Mucosa of rectum (tissue), 2 donors: Measurements from ENCODE around the gene POP5.
A peak's percentile ranks its signal among the peaks of the same experiment; 100 is the strongest.

Source experiments
- H3K27ac ChIP-seq, 2 donors: one replicate each; pipeline ENCODE4 v1.7.0; 2013; ENCODE audit warnings: inconsistent platforms in 2 of 2, low read depth in 2 of 2, low read length in 2 of 2
- H3K27me3 ChIP-seq, 2 donors: one replicate each; pipeline ENCODE4 v1.7.0; 2013; ENCODE audit warnings: low read length in 2 of 2; ENCODE audit not compliant: control insufficient read depth in 2 of 2, insufficient read depth in 2 of 2
- H3K36me3 ChIP-seq, 2 donors: one replicate each; pipeline ENCODE4 v1.7.0; 2013; ENCODE audit warnings: low read length in 2 of 2; ENCODE audit not compliant: control insufficient read depth in 2 of 2, insufficient read depth in 2 of 2
- H3K4me1 ChIP-seq, 2 donors: one replicate each; pipeline ENCODE4 v1.7.0; 2013; ENCODE audit warnings: low read length in 2 of 2, mild to moderate bottlenecking in 1 of 2; ENCODE audit not compliant: control insufficient read depth in 2 of 2, insufficient read depth in 2 of 2
- H3K4me3 ChIP-seq, 2 donors: one replicate each; pipeline ENCODE4 v1.7.0; 2013; ENCODE audit warnings: low read length in 2 of 2
- H3K9ac ChIP-seq, 2 donors: one replicate each; pipeline ENCODE4 v1.7.0; 2013; ENCODE audit warnings: low read length in 2 of 2, low read depth in 1 of 2, mild to moderate bottlenecking in 1 of 2
- H3K9me3 ChIP-seq, 2 donors: one replicate each; pipeline ENCODE4 v1.7.0; 2013; ENCODE audit warnings: low read length in 2 of 2; ENCODE audit not compliant: control insufficient read depth in 2 of 2
- donor health status: healthy.
- donor health status: Normal muscosa, but diverticular disease.

Gene POP5

GRCh38 chr12:120573560-120573959, 7.6 kb downstream of the POP5 start:
- Histone ChIP-seq H3K4me3 (no peak overlapping the region), H3K27ac (no peak overlapping the region), H3K36me3 (peaks cover 78 to 89% of the 10 kb centered on the region in 2 donors), H3K4me1 (no peaks in the 10 kb centered on the region), H3K27me3 (no peaks in the 10 kb centered on the region), H3K9ac (no peak overlapping the region), H3K9me3 (no peaks in the 10 kb centered on the region)

GRCh38 chr12:120571299-120571698, 9.9 kb downstream of the POP5 start:
- H3K4me1 ChIP-seq = no peaks in the 10 kb centered on the region
- H3K27me3 ChIP-seq = no peaks in the 10 kb centered on the region
- peaks cover 71 to 86% of the 10 kb centered on the region in 2 donors for H3K36me3 ChIP-seq
- H3K9me3 ChIP-seq = no peaks in the 10 kb centered on the region
- no peak overlapping the region for H3K27ac ChIP-seq
- no peak overlapping the region for H3K9ac ChIP-seq
- no peak overlapping the region for H3K4me3 ChIP-seq

GRCh38 chr12:120563495-120563894, 17.7 kb downstream of the POP5 start:
- H3K27ac ChIP-seq = no peak overlapping the region
- H3K9me3 ChIP-seq = no peaks in the 10 kb centered on the region
- H3K36me3 ChIP-seq = peaks cover 71 to 86% of the 10 kb centered on the region in 2 donors
- H3K4me3 ChIP-seq = no peak overlapping the region
- no peaks in the 10 kb centered on the region for H3K4me1 ChIP-seq
- no peak overlapping the region for H3K9ac ChIP-seq
- H3K27me3 ChIP-seq = no peaks in the 10 kb centered on the region

GRCh38 chr12:120562906-120563305, 18.3 kb downstream of the POP5 start:
- Histone ChIP-seq H3K27me3 (no peaks in the 10 kb centered on the region), H3K36me3 (peaks cover 71 to 83% of the 10 kb centered on the region in 2 donors), H3K27ac (no peak overlapping the region), H3K4me1 (no peaks in the 10 kb centered on the region), H3K9me3 (no peaks in the 10 kb centered on the region), H3K9ac (no peak overlapping the region), H3K4me3 (no peak overlapping the region)

- Histone ChIP-seq H3K27me3 (no peaks in the 10 kb centered on the region), H3K27ac (no peak overlapping the region), H3K36me3 (peaks cover 48 to 68% of the 10 kb centered on the region in 2 donors), H3K9ac (no peak overlapping the region), H3K4me1 (peaks cover 0 to 2% of the 10 kb centered on the region in 2 donors), H3K4me3 (no peak overlapping the region), H3K9me3 (no peaks in the 10 kb centered on the region)
These were observed 23.6 kb downstream of the POP5 start for GRCh38 chr12:120557589-120557988.

- no peak overlapping the region for H3K4me3 ChIP-seq
- H3K9ac ChIP-seq = no peak overlapping the region
- peaks cover 24 to 52% of the 10 kb centered on the region in 2 donors for H3K36me3 ChIP-seq
- H3K27me3 ChIP-seq = no peaks in the 10 kb centered on the region
- H3K9me3 ChIP-seq = no peaks in the 10 kb centered on the region
- no peak overlapping the region for H3K27ac ChIP-seq
- peaks cover 8 to 14% of the 10 kb centered on the region in 2 donors for H3K4me1 ChIP-seq
These were observed 26.5 kb downstream of the POP5 start for GRCh38 chr12:120554678-120555077.

GRCh38 chr12:120546050-120546386, 35.2 kb downstream of the POP5 start:
- Histone ChIP-seq H3K4me3 (no peak overlapping the region), H3K4me1 (peaks cover 17% of the 10 kb centered on the region in 2 donors), H3K27me3 (no peaks in the 10 kb centered on the region), H3K36me3 (peaks cover 33 to 47% of the 10 kb centered on the region in 2 donors), H3K27ac (peak overlapping the region in 1 of 2 donors; percentile 9), H3K9me3 (no peaks in the 10 kb centered on the region), H3K9ac (no peak overlapping the region)

- Histone ChIP-seq H3K27ac (no peak overlapping the region), H3K27me3 (no peaks in the 10 kb centered on the region), H3K4me3 (no peak overlapping the region), H3K36me3 (peaks cover 35 to 49% of the 10 kb centered on the region in 2 donors), H3K9ac (no peak overlapping the region), H3K9me3 (no peaks in the 10 kb centered on the region), H3K4me1 (peaks cover 14 to 15% of the 10 kb centered on the region in 2 donors)
These were observed 36.5 kb downstream of the POP5 start for GRCh38 chr12:120544691-120545090.

- Histone ChIP-seq H3K9me3 (no peaks in the 10 kb centered on the region), H3K27ac (no peak overlapping the region), H3K4me1 (peaks cover 27 to 35% of the 10 kb centered on the region in 2 donors), H3K36me3 (peaks cover 17 to 32% of the 10 kb centered on the region in 2 donors), H3K27me3 (no peaks in the 10 kb centered on the region), H3K4me3 (no peak overlapping the region), H3K9ac (no peak overlapping the region)
These were observed 39.0 kb downstream of the POP5 start for GRCh38 chr12:120542166-120542565.

GRCh38 chr12:120540445-120540844, 40.8 kb downstream of the POP5 start:
- Histone ChIP-seq H3K27me3 (no peaks in the 10 kb centered on the region), H3K27ac (no peak overlapping the region), H3K4me3 (no peak overlapping the region), H3K9ac (no peak overlapping the region), H3K9me3 (no peaks in the 10 kb centered on the region), H3K36me3 (peaks cover 7 to 19% of the 10 kb centered on the region in 2 donors), H3K4me1 (peaks cover 36 to 45% of the 10 kb centered on the region in 2 donors)

- Histone ChIP-seq H3K4me1 (peaks cover 36 to 50% of the 10 kb centered on the region in 2 donors), H3K27ac (peak overlapping the region; percentile 71 to 80), H3K27me3 (no peaks in the 10 kb centered on the region), H3K36me3 (peaks cover 7 to 19% of the 10 kb centered on the region in 2 donors), H3K9ac (peak overlapping the region; percentile 13 to 38), H3K4me3 (peak overlapping the region in 1 of 2 donors; percentile 49), H3K9me3 (no peaks in the 10 kb centered on the region)
These were observed 41.9 kb downstream of the POP5 start for GRCh38 chr12:120539303-120539702.
